Hematopoietic multipotent progenitor cell treated with erythropoietin and hydrocortisone succinate and interleukin-3 and kit ligand, for 15 days (in vitro differentiated cells): Measurements from ENCODE around the gene GPR139.

Experiments
- DNase-seq: peaks from one replicate; pipeline ENCODE4 v3.0.0-alpha.2; 2015; ENCODE audit warnings: low spot score

GPR139 gene

DNA sequence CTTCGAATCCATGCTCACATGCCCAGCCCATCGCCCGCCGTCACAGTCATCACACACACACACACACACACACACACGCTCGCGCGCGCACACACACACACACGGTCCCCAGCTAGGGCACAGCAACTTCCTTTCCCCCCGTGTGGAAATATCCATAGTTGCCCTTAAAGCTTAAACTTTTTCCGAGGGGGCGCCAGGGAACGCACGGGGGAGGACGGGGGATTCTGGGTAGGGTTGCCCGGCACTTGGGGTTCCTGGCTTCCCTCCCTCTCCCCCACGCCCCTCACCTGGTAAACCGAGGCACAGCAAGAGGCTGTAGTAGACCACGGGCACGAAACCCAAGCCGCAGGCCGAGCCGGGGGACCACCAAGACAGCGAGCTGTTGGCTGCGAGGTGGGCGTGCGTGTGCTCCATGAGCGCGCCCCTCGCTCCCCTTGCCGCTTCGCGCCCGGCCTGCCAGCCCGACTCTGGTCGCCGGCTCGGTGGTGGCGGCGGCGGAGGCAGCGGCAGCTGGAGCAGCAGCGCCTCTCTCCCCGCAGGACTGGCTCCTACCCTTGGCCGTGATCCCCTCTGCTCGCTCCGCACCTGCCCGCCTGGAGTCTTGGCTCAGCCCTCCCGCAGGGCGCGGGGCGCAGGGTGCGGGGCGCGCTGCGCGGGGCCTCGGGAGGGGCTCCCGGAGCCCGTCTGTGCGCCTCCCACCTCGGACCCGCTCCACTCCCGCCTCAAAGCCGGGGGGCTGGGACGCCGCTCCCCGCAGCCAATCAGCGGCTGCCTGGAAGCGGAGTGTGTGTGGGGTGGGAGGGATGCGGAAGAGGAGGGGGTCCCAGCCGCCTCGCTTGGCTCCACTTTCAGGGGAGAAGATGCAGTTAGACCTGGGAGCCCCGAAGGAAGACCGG is at the start of gene GPR139:
Gene GPR139, minus strand, starts transcription at position 688 of the 896 bp plus-strand sequence. Its CDS starts 274 bp downstream, at position 414.
- DNase-seq, result no peak

DNA sequence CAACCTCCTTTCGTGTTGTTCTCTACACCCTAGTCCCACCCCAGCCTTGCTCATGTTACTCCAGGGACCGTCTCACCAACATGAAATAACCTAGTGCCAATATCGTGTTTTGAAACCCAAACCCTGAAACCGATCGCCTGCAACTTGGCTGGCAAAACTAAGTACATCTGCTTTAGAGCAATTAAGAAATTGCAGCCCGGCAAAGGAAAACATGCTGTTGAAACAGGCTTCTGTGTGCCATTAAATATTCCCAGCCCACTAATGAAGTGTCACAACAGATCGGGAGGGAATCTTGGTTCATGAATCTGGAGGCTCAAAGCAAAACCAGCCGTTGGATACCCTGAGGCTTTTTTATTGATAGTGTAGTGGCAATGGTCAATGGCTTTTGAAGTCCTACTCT is 48.3 kb upstream of the GPR139 start:
- DNase-seq, result no peak

DNA sequence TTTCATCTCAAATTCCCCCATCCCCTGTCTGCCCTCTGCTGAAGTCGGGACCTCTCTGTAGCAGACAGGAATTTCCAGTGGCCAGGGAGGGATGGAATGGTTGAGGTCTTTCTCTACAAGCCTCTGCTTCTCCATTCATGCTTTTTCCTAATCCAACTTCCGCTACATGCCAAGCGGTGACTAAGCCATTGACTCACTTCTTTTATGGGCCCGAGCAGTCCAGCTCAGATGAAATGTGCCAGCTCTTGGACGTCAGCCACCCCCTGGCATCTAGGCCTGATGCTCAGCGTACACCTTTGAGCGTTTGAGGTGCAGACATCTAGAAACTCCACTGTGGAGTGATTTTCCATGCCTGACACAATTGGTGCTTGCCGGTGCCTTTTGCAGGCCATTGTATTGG is 40.7 kb upstream of the GPR139 start:
- DNase-seq, result no peak

DNA sequence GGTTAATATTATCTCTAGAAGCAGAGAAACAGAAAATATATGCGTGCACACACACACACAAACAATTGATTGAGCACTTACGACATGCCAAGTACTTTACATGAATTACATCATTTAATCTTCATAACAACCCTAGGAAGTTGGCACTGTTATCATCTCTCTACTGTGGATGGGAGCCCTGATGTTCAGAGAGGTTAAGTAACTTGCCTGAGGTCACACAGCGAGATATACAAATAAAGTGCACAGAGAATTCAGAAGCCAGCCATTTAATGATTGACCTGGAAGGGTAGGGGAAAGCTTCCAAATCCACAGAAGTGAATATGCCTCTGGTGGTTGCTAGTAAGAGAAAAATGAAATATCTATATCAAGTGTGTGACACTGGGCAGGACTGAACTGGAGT is 37.5 kb upstream of the GPR139 start:
- no peak for DNase-seq

DNA sequence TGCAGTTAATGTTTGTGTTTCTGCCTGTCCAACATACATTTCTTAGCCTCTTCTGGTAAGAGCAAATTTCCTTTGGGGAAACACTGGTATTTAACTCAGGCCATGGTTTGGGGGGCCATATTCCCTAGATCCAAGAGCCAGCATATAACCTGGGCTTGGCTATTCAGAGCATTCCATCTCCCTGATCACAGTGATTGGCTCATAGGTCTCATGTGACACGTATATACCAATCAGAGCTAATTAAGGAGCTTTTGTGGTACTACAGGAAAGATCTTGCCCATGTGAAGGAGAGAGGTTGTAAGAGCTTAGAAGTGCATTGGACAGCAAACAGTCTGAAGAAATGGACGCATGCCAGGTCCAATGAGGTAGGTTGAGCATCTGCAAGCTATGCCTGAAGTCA is 33.4 kb upstream of the GPR139 start:
- DNase-seq, result no peak

DNA sequence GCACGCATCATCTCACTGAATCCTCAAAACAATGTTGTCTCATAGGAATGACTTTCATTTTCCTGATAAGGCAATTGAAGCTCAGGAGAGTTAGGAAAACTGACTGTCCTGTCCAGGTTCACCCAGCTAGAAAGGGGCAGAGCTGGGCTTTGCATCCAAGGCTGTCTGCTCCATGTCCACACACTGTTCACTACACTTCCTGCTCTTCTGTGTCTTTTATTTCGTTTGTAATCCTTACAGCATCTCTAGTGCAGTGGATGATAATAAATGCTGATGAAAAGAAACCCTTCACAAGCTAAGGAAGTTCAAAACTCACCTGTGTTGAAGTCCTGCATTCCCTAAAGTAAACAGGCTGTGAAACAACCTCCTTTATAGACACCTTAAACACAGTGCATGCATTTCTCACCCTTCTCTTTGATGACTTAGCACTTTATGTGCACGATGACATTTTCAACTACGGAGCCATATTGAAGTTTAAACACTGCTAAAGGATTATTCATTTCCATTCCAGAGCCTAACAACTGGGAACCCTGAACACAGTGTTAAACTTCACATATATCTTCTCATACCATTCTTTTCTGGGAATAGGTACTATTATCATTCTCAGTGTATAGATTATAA is 31.0 kb upstream of the GPR139 start:
- no peak for DNase-seq

DNA sequence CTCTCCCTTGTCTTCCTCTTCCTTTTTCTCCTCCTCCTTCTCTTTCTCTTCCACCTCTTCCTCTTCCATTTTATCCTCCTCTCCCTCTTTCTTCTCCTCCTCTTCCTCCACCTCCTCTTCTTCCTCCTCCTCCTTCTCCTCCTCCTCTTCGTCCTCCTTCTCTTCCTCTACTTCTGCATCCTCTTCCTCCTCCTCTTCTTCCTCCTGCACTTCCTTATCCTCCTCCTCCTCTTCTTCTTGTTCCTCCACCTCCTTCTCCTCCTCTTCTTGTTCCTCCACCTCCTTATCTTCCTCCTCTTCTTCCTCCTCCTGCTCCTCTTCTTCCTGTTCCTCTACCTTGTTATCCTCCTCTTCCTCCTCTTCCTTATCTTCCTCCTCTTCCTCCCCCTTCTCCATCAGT is 28.8 kb upstream of the GPR139 start:
- no peak for DNase-seq

DNA sequence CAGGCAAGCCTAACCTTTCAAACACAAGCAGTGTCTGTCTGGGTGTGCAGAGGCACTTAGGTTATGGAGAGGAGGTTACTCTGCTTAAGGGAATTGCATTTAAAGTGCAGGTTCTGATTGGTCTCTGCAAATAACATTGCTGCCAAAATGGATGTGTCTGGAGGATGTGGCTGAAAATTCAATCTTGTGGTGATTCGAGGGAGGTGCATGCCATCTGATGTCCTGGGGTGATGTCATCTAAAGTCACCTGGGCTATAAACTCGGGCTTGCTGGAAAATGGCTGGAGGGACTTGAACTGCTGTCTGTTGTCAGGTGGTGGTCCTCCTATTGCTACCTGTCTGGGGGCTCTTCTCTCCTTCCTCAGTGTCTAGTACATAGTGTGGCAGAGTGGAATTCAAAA is 28.3 kb upstream of the GPR139 start:
- DNase-seq, result no peak

DNA sequence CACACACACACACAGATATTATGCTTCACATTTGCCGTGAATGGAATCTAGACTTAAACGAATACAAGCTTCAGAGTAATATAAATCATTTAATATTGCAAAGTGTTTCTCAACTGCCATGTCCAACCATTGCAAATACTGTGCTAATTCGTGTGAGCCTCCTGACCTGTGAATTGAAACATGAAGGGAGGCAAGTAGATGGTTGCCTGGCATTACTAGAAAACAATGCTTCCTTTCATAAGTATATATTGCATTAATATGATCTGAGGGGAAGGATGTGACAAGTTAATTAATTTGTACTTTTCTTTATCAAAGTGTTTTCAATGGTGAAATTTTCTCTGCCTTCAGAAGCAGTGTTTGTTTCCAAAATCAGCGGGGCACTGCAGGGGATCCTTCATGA is 25.7 kb upstream of the GPR139 start:
- no peak for DNase-seq

DNA sequence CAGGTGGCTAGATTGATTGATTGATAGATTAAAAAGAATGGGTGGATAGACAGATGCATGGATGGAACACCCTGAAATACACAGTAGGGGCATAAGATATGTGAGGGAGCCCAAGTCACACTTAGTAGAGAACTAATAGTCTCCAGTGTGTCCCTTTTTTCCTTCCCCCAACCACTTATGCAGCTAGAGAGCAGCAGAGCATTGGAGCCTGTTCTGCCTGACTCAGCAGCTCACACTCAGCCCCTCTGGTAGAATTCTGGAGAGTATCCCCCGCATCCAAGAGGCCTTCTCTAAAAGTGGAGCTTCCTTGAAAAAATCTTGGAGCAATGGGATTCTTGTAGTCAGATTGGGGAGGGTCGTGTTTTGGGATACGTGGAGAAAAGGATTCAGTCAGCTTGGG is 20.5 kb upstream of the GPR139 start:
- no peak for DNase-seq

DNA sequence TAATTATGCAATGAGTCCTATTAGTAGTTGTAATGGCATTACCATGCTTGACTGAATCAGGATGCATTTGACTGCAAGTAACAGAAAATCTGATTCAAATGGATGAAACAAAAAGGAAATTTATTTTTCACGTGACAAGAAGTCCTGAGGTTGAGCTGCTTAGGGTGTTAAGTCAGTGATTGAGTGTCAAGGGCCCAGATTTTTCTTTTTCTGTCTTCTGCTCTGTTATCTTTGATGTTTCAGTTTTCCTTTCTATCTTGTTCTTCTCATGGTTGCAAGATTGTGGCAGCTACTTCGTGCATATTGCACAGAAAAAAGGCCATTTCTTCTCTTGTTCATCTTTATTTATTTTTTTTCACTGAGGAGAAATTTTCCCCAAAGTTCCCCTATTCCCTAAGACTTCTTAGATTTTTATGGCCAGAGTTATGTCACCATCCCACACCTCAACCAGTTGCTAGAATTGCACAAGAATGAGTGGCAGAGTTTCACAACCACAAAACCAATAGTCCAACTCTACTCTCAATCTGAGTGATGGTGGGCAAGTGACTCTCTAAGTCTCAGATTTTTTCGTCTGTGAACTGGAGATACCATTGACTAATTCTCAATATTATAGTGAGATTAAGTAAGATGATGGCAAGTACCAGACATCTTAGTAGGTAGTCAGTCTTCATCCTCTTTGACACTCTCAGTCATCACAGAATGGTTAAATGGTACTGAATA is 15.7 kb upstream of the GPR139 start:
- DNase-seq, result no peak

DNA sequence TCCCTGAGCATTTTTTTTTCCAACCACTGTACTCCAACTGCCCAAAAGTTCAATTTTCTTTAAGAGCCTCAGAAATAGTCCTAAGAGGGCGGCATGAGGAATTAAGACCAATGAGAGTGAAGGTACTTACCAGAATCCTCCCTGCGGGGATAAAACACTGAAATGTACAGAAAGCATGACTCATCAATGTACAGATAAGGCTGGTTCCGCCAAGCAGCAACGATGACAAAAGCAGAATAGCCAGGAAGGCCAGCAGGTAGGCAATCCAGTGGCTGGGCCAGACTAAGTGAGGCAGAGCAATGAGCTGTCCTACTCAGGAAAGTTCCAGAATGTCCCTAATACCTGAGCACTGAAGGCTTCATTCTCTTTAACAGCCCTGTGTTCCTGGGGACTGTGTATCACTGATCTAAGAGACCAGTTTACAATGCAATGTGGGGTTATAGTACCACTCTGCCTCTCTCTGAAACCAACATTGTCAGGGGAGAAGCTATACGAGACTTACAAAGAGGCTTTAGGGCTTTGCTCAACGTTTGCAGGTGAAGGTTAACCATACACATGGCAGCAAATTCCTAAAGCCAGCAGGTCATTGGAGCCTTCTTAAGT is 11.0 kb upstream of the GPR139 start:
- DNase-seq, result no peak

DNA sequence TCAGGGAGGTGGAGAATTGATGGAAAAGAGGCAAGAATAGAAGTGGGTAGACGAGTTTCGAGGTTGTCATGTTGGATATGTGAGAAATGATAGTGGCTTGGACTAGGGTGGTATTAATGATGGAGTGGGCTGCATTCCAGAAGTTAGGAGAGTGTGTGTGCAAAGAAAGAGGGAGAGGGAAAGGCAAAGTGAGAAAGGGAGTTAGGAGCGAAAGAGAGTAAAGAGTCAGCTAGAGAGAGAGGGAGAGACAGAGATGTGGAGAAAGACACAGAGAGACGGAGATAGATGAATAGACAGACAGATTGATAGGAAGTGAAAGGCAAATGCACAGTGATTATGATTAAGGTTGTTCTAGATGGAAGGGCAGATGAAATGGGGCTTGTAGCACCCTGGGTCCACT is 5.4 kb upstream of the GPR139 start:
- DNase-seq, result no peak

DNA sequence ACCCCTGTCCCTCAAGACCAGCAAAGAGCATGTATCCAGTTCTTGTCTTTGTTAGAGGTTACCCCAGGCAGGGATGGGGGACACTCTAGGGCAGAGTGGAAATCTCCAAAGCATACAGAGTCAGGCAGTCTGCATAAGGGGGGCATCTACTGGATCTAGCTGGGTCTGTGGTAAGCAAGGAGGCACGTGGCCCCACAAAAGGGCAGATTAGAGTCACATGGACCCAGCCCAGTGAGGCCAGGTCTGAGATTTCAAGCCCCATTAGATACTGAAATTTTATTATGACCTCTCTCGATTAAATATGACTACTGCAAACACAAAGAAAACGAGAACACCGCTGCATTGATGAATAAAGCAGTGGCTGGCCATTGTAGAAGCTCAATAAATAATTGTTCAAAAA is 1.6 kb upstream of the GPR139 start:
- no peak for DNase-seq

DNA sequence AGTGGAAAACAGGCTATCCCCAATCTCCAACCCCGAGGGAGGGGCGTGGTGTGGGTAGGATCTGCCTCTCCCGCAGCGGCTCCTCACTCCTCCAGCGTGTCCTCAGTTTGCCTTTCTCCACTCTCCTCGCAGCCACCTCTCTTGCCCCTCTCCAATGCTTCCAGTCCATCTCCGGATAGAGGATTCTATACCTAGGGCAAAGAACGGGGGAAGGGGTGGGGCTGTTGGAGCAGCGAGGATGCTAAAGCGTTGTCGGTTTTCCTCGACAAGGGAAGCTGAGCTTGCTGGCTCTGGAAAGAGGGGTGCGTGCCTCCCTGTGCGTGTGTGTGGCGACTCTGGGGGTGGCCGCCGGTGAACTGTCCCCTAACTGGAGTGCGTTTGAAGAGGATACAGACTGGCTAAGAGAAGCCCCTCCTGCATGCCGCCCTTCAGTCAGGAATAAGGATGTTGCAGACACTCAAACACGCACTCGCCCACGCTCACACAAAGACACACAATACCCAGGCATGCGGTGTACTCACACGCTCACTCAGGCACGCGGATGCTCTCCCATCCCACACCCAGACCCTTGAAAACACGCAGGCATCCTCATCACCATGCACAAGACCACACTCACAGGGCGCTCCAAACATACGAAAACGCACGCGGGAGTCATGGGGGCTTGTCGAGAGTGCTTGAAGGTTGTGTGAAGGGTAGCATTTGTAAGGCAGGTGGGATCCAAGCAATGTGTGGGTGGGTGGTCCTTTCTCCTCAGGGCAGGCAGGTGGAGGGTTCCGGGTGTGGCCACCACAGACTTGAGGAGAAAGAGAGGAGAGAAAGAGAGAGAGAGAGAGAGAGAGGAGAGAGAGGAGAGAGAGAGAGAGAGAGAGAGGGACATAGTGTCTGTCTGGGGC is 655 bp upstream of the GPR139 start:
- DNase-seq, result no peak

DNA sequence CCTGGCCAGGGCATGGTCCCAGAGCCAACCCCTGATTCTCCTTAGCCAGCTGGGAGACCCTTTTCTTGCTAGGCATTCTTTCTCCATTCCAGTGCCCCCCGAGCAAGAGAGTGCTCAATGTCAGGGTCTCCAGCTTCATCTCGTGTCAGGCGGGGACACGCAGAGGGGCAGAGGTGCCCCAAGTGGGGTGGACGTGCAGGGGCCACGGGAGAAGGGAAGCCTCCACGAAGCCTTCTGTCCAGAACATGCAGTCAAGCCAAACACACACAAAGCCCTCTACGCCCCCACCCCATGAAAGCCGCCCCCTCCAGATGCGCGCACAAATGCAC is 852 bp downstream of the GPR139 start:
- DNase-seq, result no peak

DNA sequence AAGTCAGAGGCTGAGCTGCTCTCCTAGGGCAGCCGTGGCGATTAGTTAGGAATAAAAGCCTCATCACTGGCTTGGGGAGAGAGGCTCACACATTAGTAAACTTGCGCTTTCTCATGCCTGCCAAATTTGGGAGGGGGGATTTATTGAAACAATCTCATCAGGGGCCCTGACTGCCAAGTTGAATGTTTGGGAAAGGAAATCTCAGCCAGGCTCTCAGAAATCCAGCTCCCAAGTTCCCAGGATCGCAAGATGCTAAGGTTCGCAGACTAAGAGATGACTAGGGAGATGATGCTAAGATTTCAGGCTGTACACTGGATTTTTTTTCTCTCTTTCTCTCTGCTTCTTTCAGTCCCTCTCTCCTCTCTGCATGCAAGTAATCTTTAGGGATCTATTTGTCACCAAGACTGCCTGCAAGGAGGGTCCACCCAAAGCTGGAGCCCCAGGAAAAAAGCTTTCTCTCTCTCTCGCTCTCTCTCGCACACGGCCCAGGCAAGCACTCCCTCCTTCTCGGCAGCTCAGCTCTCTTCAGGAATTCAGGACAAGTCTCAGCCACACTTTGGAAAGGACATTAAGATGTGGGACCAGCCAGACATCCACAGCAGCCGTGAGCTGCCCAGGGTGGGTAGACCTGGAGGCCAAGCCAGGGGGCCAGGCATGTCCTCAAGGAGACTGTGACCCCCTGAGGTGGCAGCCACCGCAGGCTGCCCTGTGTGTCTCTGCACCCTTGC is 1.4 kb downstream of the GPR139 start:
- DNase-seq, result no peak

DNA sequence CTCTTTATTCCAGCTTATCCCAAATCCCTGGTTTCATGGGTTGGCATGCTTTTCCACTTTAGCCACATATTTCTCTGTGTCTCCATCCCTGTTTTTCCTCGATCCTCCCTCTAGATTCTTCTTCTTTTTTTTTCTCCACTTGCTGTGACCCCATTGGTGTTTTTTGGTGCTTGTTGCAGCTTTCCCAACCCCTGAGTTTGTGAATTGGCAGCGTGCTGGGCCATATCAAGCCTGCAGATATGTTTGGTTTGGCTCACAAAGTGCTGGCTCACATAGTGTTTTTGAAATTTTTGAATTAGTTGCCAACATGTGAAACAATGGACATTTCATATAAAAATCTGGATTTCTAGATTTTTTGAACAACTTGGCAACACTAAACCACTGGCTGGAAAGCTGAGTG is 8.8 kb downstream of the GPR139 start:
- DNase-seq, result no peak

DNA sequence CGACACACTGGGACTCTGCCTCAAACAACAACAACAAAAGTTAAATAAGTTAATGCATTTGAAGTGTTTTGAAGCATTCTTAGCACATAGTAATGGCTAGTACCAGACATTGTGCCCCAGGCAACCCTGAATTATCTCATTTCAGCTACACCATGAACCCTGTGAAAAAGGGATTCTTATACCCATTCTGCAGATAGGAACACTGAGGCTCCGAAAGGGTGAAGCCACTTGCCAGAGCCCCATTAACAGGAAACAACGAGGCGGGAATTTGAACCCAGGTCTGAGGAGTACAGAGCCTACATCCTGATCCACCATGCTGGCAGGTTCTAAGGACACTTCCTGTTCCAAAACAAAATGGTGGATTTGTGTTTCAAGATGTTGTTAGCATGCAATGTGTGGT is 9.2 kb downstream of the GPR139 start:
- DNase-seq, result no peak

DNA sequence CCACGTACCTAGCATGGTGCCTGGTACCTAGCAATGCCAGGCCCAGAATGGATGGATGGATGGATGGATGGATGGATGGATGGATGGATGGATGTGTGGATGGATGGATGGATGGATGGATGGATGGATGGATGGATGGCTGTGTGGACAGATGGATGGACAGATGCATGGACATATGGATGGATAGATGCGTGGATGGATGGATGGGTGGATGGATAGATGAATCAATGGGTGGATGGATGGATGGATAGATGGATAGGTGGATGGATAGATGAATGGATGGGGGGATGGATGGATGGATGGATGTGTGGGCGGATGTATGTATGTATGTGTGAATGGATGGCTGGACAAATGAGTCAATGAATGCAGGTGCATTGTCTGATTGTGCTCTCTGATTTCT is 12.6 kb downstream of the GPR139 start:
- DNase-seq, result no peak

DNA sequence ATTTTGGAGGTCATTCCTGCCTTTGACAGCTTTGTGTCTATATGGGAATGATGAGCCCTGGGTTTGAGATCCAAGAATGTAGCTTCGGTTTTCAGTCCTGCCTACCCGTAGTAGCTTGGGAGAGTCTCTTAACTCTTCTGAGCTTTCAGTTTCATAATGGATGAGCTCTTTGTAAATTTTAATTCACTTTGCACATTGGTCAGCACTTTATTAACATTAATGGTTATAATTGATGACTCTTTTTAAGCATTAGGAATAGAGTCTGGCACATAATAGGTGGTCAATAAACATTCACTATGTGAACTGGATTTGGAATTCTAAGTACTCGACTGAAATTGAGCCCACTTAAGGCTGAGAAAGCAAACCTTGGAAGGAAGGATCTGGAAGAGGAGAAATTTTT is 17.3 kb downstream of the GPR139 start:
- no peak for DNase-seq
